IPS DF 19.7 (cell line): ENCODE measurements around the gene UBAC1.
"Not testable (repeated sequence)": the region's sequence is repeated elsewhere in the genome, so short reads cannot be mapped to it uniquely, and the experiment has no call there.

Experiments used
- DNase-seq: peaks from one replicate; pipeline ENCODE4 v3.0.0-alpha.2; 2013; ENCODE audit warnings: low read depth, low spot score

Gene UBAC1

GRCh38 chr9:135901826-135902225 lies 59.3 kb downstream of the UBAC1 start:
- DNase-seq, result no peak

GRCh38 chr9:135901031-135901758 lies 60.0 kb downstream of the UBAC1 start:
- no peak for DNase-seq

GRCh38 chr9:135898634-135899407 lies 62.4 kb downstream of the UBAC1 start:
- no peak for DNase-seq

GRCh38 chr9:135896626-135897025 lies 64.5 kb downstream of the UBAC1 start:
- no peak for DNase-seq

GRCh38 chr9:135896205-135896604 lies 65.0 kb downstream of the UBAC1 start:
- no peak for DNase-seq

GRCh38 chr9:135895202-135895848 lies 65.8 kb downstream of the UBAC1 start:
- no peak for DNase-seq

GRCh38 chr9:135893104-135893503 lies 68.1 kb downstream of the UBAC1 start:
- DNase-seq, result no peak

GRCh38 chr9:135892327-135892726 lies 68.8 kb downstream of the UBAC1 start:
- DNase-seq, result not testable (repeated sequence)

GRCh38 chr9:135891027-135891631 lies 70.0 kb downstream of the UBAC1 start:
- no peak for DNase-seq

- no peak for DNase-seq
Measured at GRCh38 chr9:135890190-135891026, 70.8 kb downstream of the UBAC1 start.

- no peak for DNase-seq
Measured at GRCh38 chr9:135889564-135890189, 71.5 kb downstream of the UBAC1 start.

GRCh38 chr9:135888766-135889394 lies 72.3 kb downstream of the UBAC1 start:
- no peak for DNase-seq

GRCh38 chr9:135888126-135888765 lies 72.9 kb downstream of the UBAC1 start:
- DNase-seq, result no peak

- peak; percentile 35 for DNase-seq
Measured at GRCh38 chr9:135887585-135888050, 73.6 kb downstream of the UBAC1 start.

GRCh38 chr9:135887021-135887507 lies 74.1 kb downstream of the UBAC1 start:
- DNase-seq, result no peak

- DNase-seq, result no peak
Measured at GRCh38 chr9:135886147-135886981, 74.8 kb downstream of the UBAC1 start.

GRCh38 chr9:135885100-135885853 lies 75.9 kb downstream of the UBAC1 start:
- DNase-seq, result no peak
